Measurements from ENCODE around the gene AFF3. TPM values are rescaled to one million over a fixed set of nuclear protein-coding genes. Genes with fewer than 3 reads are reported as not detected.

AFF3 gene
- total and polyA plus RNA-seq, 2 of the 8 experiments (the other 6 are each of a cell fraction or from before 2014, with no cell fraction given), result 0.27 to 3.0 TPM

DNA sequence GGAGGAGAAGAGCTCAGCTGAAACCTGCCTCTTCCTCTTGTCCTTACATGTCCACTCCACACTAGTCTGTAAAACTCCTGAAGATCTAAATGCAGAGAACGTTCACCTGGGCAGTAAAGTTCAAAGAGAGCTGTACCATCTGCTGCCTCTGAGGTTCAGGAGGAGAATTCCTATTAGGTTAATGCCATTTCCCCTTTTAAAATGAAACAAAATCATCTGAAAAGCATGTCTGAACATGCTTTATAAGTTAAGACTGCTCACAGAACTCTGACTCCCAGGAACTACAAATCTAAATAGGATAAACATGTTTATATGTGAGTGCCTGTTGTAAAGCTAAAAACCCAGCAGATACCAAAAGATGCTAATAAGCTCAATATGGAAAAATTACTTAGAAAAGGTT is 164.4 kb downstream of the AFF3 start:
- no peaks in the 10 kb centered on the region for H3K9me3 ChIP-seq (ENCODE audit: insufficient read depth in 2 of 2, low read depth in 1 of 2, low read length in 1 of 2)
- H3K27ac ChIP-seq (ENCODE audit: low read depth, low read length), result no peak overlapping the region
- H3K18ac ChIP-seq (ENCODE audit: extremely low read depth, low read length), result no peak overlapping the region
- H3K27me3 ChIP-seq (replicated peaks in 1 of 4; ENCODE audit: control insufficient read depth in 3 of 4, extremely low read depth in 1 of 4, insufficient read depth in 3 of 4, low read length in 3 of 4), result no peaks in the 10 kb centered on the region
- H3K56ac ChIP-seq (replicated peaks; ENCODE audit: insufficient read length, low read depth, low read length), result no peak overlapping the region
- 94% methylated on average over 1 of the region's 1 CpG; no CpG with 5 or more reads in 1 of the 2 experiments for WGBS, 2 experiments (ENCODE audit: extremely low coverage in 1 of 2, insufficient coverage in 1 of 2, insufficient read length in 1 of 2, insufficient replicate concordance in 2 of 2, low coverage in 1 of 2, low lambda C conversion rate in 2 of 2, missing lambda C conversion rate in 1 of 2)
- no peaks in the 10 kb centered on the region for H3K79me1 ChIP-seq (ENCODE audit: low read depth, low read length)
- H4K20me1 ChIP-seq (replicated peaks in 1 of 2; ENCODE audit: control insufficient read depth in 1 of 2, insufficient read depth in 2 of 2, low read length in 2 of 2), result no peaks in the 10 kb centered on the region
- H3K4me3 ChIP-seq (ENCODE audit: extremely low read depth in 1 of 4, insufficient read depth in 2 of 4, low read depth in 3 of 4, low read length in 4 of 4), result no peak overlapping the region
- H2BK12ac ChIP-seq (ENCODE audit: low read depth, low read length), result no peak overlapping the region
- DNase-seq (ENCODE audit: low read depth in 1 of 2, low spot score in 2 of 2) (no peak), FAIRE-seq (no peak)
- no peak overlapping the region for H2BK5ac ChIP-seq (ENCODE audit: low read depth, low read length)
- no peaks in the 10 kb centered on the region for H3K36me3 ChIP-seq (ENCODE audit: control insufficient read depth in 2 of 4, insufficient read depth in 4 of 4, low read length in 3 of 4)
- H2BK20ac ChIP-seq (ENCODE audit: low read length), result no peak overlapping the region
- H3K23me2 ChIP-seq (ENCODE audit: low read depth, low read length), result no peaks in the 10 kb centered on the region
- peaks cover 0 to 3% (median 0%) of the 10 kb centered on the region in 4 experiments; a peak in 1 of 7 replicates for H3K4me1 ChIP-seq (replicated peaks in 1 of 4; ENCODE audit: control insufficient read depth in 3 of 4, insufficient read depth in 4 of 4, low read length in 3 of 4)
- no peak overlapping the region for H3K23ac ChIP-seq (ENCODE audit: insufficient read length)
- H4K8ac ChIP-seq (ENCODE audit: extremely low read depth, insufficient read depth, low read length), result no peak overlapping the region
- H3K4me2 ChIP-seq (ENCODE audit: insufficient read depth in 1 of 2, low read depth in 2 of 2, low read length in 2 of 2), result no peak overlapping the region
- H2AFZ ChIP-seq (ENCODE audit: low read length), result no peak overlapping the region
- no peak overlapping the region for H3K14ac ChIP-seq (ENCODE audit: insufficient read length)
- H3K79me2 ChIP-seq (ENCODE audit: control insufficient read depth in 1 of 2, insufficient read depth in 2 of 2, low read length in 2 of 2), result no peaks in the 10 kb centered on the region
- H3K4ac ChIP-seq (replicated peaks; ENCODE audit: insufficient read length, low read depth, low read length), result no peak overlapping the region
- H2AK5ac ChIP-seq (ENCODE audit: low read depth, low read length), result no peak overlapping the region
- no peak overlapping the region for H4K5ac ChIP-seq (ENCODE audit: insufficient read length, low read depth, low read length)
- TF ChIP-seq CBX5 (IDR thresholded peaks at IDR 0.05; ENCODE audit: low read depth, low read length) (no peak), CBX8 (IDR thresholded peaks at IDR 0.05; ENCODE audit: borderline replicate concordance, low read depth, low read length) (no peak), RAD21 (IDR thresholded peaks at IDR 0.05 in 1 of 2, conservative IDR thresholded peaks at IDR 0.05 in 1 of 2; ENCODE audit: low read depth in 2 of 2, low read length in 2 of 2) (no peak)
- H3K9ac ChIP-seq (replicated peaks in 1 of 4; ENCODE audit: extremely low read depth in 1 of 4, low read depth in 3 of 4, low read length in 3 of 4), result no peak overlapping the region
- no peak overlapping the region for H2BK15ac ChIP-seq (ENCODE audit: low read length)
- H4K91ac ChIP-seq (replicated peaks; ENCODE audit: insufficient read length, low read length), result no peak overlapping the region
- CTCF ChIA-PET (ENCODE audit: partially characterized antibody), result interaction anchor here (1.3 kb wide), 1 partner anchor 159 kb away, joined by 4 read pairs; no protein-coding TSS in a partner anchor
- POLR2A ChIA-PET (ENCODE audit: partially characterized antibody), result no interaction called here
- H2BK120ac ChIP-seq (replicated peaks; ENCODE audit: low read depth, low read length), result no peak overlapping the region
